ENCODE results near the gene FADS3.

FADS3 gene

DNA sequence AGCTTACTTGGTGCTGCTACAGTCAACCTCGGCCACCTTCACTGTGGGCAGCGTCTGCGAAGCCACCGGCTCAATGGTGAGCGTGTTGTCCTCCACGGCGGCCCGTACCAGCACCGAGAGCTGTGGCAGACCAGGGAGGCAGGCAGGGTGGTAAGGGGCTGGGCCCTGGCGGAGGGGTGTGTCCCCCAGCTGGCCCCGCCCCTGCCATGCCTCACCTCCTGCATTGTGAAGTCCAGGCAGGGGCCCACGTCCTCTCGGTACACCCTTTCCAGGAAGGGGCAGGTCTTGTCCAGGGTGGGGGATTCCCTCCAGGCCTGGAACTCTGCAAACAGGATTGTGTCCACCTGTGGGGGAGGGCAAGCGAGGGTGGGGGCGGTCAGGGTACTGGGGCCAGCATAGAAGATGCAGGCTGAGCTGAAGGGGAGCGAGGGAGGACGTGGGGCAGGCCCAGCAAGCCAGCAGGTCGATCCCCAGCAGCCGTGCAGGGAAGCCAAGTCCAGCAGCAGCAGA, 13.2 kb upstream of the FADS3 start:
- no peak overlapping the region for H3K27ac ChIP-seq
- H3K4me3 ChIP-seq (ENCODE audit: low read depth, low read length): no peak overlapping the region
- H3K27me3 ChIP-seq (replicated peaks): no peaks in the 10 kb centered on the region
- TF ChIP-seq, protein P1, sequence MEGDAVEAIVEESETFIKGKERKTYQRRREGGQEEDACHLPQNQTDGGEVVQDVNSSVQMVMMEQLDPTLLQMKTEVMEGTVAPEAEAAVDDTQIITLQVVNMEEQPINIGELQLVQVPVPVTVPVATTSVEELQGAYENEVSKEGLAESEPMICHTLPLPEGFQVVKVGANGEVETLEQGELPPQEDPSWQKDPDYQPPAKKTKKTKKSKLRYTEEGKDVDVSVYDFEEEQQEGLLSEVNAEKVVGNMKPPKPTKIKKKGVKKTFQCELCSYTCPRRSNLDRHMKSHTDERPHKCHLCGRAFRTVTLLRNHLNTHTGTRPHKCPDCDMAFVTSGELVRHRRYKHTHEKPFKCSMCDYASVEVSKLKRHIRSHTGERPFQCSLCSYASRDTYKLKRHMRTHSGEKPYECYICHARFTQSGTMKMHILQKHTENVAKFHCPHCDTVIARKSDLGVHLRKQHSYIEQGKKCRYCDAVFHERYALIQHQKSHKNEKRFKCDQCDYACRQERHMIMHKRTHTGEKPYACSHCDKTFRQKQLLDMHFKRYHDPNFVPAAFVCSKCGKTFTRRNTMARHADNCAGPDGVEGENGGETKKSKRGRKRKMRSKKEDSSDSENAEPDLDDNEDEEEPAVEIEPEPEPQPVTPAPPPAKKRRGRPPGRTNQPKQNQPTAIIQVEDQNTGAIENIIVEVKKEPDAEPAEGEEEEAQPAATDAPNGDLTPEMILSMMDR (IDR thresholded peaks at IDR 0.05; ENCODE audit: low read depth, low read length, missing control alignments): no peak
- in situ Hi-C loops (cut with HindIII; ENCODE audit: low pct_ligation_motif_present, low sequenced_read_pairs): loop anchor here (25.0 kb wide), 1 partner anchor 208 kb away; the partner anchor contains the start of gene INCENP
- no peaks in the 10 kb centered on the region for H3K36me3 ChIP-seq (replicated peaks)
- DNase-seq: no peak

DNA sequence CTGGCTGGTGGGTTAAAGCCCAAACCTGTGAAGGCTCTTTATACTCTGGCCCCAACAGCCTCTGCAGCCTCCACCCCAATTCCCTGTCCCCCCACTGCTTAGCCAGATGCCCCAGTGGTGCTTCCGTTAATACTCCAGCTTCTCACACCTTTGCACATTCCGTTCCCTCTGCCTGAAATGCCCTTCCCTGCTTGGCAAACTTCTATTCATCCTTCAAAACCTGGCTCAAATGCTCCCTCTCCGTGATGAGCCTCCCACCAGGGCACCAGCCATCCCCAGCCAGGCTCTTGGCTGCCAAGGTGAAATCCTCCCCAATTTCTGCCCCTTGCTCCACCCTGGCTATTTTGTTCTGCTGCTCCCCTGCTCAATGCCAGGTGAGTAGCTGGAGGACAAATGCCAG, 12.5 kb upstream of the FADS3 start:
- in situ Hi-C loops (cut with HindIII; ENCODE audit: low pct_ligation_motif_present, low sequenced_read_pairs): loop anchor here (25.0 kb wide), 1 partner anchor 208 kb away; the partner anchor contains the start of gene INCENP

DNA sequence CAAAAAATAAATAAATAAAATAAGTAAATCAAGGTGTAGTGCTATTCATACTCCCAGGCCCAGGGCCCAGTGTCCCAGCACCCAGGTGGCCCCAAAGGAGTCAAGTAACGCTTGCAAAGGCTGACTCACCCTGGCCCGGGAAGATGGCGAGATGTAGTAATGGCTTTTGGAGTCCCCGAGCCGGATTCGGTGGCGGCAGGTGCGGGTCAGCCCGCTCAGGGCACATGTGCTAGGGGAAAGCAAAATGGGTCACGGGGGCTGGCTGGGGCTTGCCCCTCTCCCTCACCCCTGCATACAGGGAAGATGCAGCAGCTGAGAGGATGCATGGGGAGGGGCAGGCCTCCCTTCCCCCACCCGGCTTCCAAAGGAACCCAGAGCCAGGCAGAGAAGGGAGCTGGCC, 11.0 kb upstream of the FADS3 start:
- DNase-seq: no peak
- in situ Hi-C loops (cut with HindIII; ENCODE audit: low pct_ligation_motif_present, low sequenced_read_pairs): loop anchor here (25.0 kb wide), 1 partner anchor 210 kb away; the partner anchor contains the start of gene INCENP
- H3K36me3 ChIP-seq (replicated peaks): no peaks in the 10 kb centered on the region

More for the DNA sequence above, 12.5 kb upstream of the FADS3 start:
- TF ChIP-seq, protein P1 (IDR thresholded peaks at IDR 0.05; ENCODE audit: low read depth, low read length, missing control alignments): no peak
- H3K4me3 ChIP-seq (ENCODE audit: low read depth, low read length): no peak overlapping the region
- H3K36me3 ChIP-seq (replicated peaks): no peaks in the 10 kb centered on the region
- no peaks in the 10 kb centered on the region for H3K27me3 ChIP-seq (replicated peaks)
- no peak overlapping the region for H3K27ac ChIP-seq
- no peak for DNase-seq

DNA sequence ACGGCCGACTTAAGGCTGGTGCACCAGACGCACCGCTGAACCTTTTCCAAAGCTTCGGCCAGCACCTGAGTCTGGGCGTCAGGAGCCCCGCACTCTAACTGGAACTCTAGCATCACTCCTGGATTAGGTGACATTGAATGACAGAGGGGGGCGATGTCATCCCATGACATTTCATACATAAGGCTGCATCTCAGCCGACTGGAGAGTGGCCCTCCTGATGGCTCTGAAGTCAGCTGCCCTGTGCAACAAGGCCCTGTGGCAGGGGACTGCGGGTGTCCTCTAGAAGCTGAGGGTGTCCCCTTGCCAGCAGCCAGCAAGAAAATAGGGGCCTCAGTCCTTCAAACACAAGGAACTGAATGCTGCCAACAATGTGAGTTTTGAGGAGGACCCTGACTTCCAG, 10.1 kb upstream of the FADS3 start:
- no peak for DNase-seq
- no peak overlapping the region for H3K4me3 ChIP-seq (ENCODE audit: low read depth, low read length)
- TF ChIP-seq, protein P1 (IDR thresholded peaks at IDR 0.05; ENCODE audit: low read depth, low read length, missing control alignments): no peak
- H3K27ac ChIP-seq: no peak overlapping the region
- H3K36me3 ChIP-seq (replicated peaks): no peaks in the 10 kb centered on the region
- in situ Hi-C loops (cut with HindIII; ENCODE audit: low pct_ligation_motif_present, low sequenced_read_pairs): loop anchor here (25.0 kb wide), 1 partner anchor 211 kb away; the partner anchor contains the start of gene INCENP
- H3K27me3 ChIP-seq (replicated peaks): no peaks in the 10 kb centered on the region

More for the DNA sequence above, 11.0 kb upstream of the FADS3 start:
- no peaks in the 10 kb centered on the region for H3K27me3 ChIP-seq (replicated peaks)
- TF ChIP-seq, protein P1 (IDR thresholded peaks at IDR 0.05; ENCODE audit: low read depth, low read length, missing control alignments): no peak
- no peak overlapping the region for H3K4me3 ChIP-seq (ENCODE audit: low read depth, low read length)
- H3K27ac ChIP-seq: no peak overlapping the region

DNA sequence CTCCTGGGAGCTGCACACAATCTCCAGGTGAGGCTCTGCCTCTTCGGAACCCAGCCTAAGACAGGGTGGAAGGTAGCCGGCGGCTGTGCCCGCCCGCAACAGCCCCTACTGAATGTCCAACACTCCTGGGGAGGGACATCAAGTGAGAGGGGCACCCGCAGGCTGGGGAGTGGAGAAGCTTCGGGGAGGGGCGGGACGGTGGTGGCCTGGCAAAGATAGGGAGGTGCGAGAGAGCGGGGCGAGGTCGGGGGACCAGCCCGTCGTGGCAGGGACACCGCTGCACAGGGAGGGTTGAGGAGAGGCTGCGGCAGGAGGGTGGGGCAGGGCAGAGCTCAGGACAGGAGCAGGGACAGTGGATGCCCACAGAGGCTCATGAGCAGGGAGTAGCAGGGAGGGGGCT, 8.9 kb upstream of the FADS3 start:
- no peak for DNase-seq
- no peak overlapping the region for H3K4me3 ChIP-seq (ENCODE audit: low read depth, low read length)
- TF ChIP-seq, protein P1 (IDR thresholded peaks at IDR 0.05; ENCODE audit: low read depth, low read length, missing control alignments): no peak
- no peaks in the 10 kb centered on the region for H3K27me3 ChIP-seq (replicated peaks)
- in situ Hi-C loops (cut with HindIII; ENCODE audit: low pct_ligation_motif_present, low sequenced_read_pairs): loop anchor here (25.0 kb wide), 1 partner anchor 212 kb away; the partner anchor contains the start of gene INCENP
- H3K36me3 ChIP-seq (replicated peaks): no peaks in the 10 kb centered on the region
- H3K27ac ChIP-seq: no peak overlapping the region
